NB4 (cell line): Measurements from ENCODE around the gene KRTAP1-4.

Source experiments
- MAX ChIP-seq: IDR thresholded peaks from 2 replicates; pipeline ENCODE4 v1.6.1; 2011; ENCODE audit warnings: low read depth, low read length
- MYC ChIP-seq: IDR thresholded peaks from 2 replicates; pipeline ENCODE4 v1.6.1; 2011; ENCODE audit warnings: low read depth, low read length
- POLR2A ChIP-seq: IDR thresholded peaks from 2 replicates; pipeline ENCODE4 v1.6.1; 2011; ENCODE audit warnings: mild to moderate bottlenecking; ENCODE audit not compliant: insufficient read length; ENCODE audit errors: extremely low read depth
- TF ChIP-seq, protein P1 (sequence below): IDR thresholded peaks from one replicate; pipeline ENCODE4 v1.5.1; 2012; ENCODE audit warnings: low read depth, low read length

DNA sequence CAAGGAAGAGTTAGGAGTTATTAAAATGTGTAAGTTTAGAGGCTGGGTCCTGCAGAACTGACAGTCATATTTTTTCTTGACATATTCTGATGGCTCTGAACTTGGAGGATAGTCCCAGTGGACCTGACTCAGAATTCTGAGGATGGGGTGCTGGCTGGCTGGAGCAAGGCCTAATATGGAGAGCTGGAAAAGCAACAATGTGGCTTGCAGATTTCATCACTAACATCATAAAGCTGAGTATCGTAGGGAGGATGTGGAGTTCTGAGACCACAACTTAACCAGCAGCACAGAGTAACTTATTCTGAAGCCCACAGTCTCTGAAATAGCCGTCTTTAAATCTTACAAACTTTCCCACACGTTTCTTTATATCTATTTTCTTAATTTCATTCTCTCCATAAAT is 5.3 kb downstream of the KRTAP1-4 start:
- TF ChIP-seq, protein P1, sequence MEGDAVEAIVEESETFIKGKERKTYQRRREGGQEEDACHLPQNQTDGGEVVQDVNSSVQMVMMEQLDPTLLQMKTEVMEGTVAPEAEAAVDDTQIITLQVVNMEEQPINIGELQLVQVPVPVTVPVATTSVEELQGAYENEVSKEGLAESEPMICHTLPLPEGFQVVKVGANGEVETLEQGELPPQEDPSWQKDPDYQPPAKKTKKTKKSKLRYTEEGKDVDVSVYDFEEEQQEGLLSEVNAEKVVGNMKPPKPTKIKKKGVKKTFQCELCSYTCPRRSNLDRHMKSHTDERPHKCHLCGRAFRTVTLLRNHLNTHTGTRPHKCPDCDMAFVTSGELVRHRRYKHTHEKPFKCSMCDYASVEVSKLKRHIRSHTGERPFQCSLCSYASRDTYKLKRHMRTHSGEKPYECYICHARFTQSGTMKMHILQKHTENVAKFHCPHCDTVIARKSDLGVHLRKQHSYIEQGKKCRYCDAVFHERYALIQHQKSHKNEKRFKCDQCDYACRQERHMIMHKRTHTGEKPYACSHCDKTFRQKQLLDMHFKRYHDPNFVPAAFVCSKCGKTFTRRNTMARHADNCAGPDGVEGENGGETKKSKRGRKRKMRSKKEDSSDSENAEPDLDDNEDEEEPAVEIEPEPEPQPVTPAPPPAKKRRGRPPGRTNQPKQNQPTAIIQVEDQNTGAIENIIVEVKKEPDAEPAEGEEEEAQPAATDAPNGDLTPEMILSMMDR: no peak
- TF ChIP-seq POLR2A: no peak
- no peak for TF ChIP-seq MYC
- no peak for TF ChIP-seq MAX
